Parathyroid adenoma (tissue), 2 donors: ENCODE data around the gene AUTS2.

Experiments used
- H2AFZ ChIP-seq: fragments of 300-600 bp; sonication (generic); one replicate; pipeline ENCODE4 v1.7.0; 2017; ENCODE audit warnings: antibody characterized with exemption, mild to moderate bottlenecking
- H3K27ac ChIP-seq: fragments of 300-600 bp; sonication (generic); one replicate; pipeline ENCODE4 v1.7.0; 2017
- H3K27me3 ChIP-seq: fragments of 300-600 bp; sonication (generic); one replicate; pipeline ENCODE4 v1.7.0; 2017; ENCODE audit warnings: low read length; ENCODE audit not compliant: control insufficient read depth, insufficient read depth
- H3K36me3 ChIP-seq: fragments of 300-600 bp; sonication (generic); one replicate; pipeline ENCODE4 v1.7.0; 2017; ENCODE audit warnings: low read length; ENCODE audit not compliant: control insufficient read depth, insufficient read depth
- H3K4me1 ChIP-seq: fragments of 300-600 bp; sonication (generic); one replicate; pipeline ENCODE4 v1.7.0; 2017; ENCODE audit warnings: control low read depth
- H3K4me2 ChIP-seq: fragments of 300-600 bp; sonication (generic); one replicate; pipeline ENCODE4 v1.7.0; 2017; ENCODE audit warnings: low read length
- H3K4me3 ChIP-seq: fragments of 300-600 bp; sonication (generic); one replicate; pipeline ENCODE4 v1.7.0; 2017; ENCODE audit warnings: low read depth, low read length
- H3K79me2 ChIP-seq: fragments of 300-600 bp; sonication (generic); one replicate; pipeline ENCODE4 v1.7.0; 2017; ENCODE audit warnings: control low read depth
- H3K9ac ChIP-seq: fragments of 300-600 bp; sonication (generic); one replicate; pipeline ENCODE4 v1.7.0; 2017; ENCODE audit warnings: mild to moderate bottlenecking
- H3K9me3 ChIP-seq: fragments of 300-600 bp; sonication (generic); one replicate; pipeline ENCODE4 v1.7.0; 2017; ENCODE audit warnings: low read length; ENCODE audit not compliant: control insufficient read depth
- TF ChIP-seq, protein P1 (sequence below): fragments of 300-600 bp; sonication (generic); IDR thresholded peaks from one replicate; pipeline ENCODE4 v1.7.0; 2017; ENCODE audit warnings: antibody characterized with exemption, mild to moderate bottlenecking
- donor health status: primary hyperparathyroidism.

AUTS2 gene

DNA sequence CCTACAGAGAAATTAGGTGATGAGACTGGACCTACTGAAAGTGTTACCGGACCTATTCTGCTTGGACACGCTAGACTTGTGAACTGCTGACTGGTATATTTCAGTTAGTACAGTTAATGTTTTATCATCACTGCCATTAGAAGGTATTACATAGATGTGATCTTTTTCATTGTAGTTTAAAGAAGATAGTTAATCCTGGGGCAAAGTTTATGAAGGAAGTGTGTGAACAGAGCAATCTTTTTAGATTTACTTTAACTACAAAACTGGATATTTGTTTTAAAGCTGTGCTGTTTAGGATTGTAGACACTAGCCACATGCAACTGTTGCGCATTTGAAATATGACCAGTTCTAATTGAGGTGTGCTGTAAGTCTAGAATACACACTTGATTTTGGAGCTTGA, 446.7 kb downstream of the AUTS2 start:
- H3K36me3 ChIP-seq = no peaks in the 10 kb centered on the region
- H3K9ac ChIP-seq = no peak overlapping the region

DNA sequence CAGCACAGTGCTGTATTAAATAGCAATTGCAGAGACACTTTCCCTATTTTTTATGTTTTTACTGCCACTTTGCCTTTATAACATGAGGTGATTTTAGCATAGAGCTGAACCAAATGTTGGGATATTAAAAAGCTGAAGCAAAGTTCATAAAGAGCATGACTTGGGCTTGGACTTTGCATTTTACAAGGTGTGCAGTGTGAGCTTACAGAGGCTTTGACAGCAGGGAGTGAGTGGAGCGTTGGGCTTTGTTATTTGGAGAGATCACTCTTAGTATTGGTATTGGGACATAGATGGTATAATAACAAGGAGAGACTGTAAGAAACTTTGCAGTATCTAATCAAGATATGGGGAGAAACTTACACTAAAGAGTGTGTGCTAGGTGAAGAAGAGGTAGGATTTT, 449.1 kb downstream of the AUTS2 start:
- H3K9ac ChIP-seq = no peak overlapping the region
- no peaks in the 10 kb centered on the region for H3K36me3 ChIP-seq
- H3K9me3 ChIP-seq = no peaks in the 10 kb centered on the region
- no peak overlapping the region for H3K4me2 ChIP-seq
- no peaks in the 10 kb centered on the region for H3K79me2 ChIP-seq
- H3K4me1 ChIP-seq = no peaks in the 10 kb centered on the region
- no peak overlapping the region for H2AFZ ChIP-seq
- H3K27ac ChIP-seq = no peak overlapping the region
- no peaks in the 10 kb centered on the region for H3K27me3 ChIP-seq
- no peak overlapping the region for H3K4me3 ChIP-seq
- TF ChIP-seq, protein P1, sequence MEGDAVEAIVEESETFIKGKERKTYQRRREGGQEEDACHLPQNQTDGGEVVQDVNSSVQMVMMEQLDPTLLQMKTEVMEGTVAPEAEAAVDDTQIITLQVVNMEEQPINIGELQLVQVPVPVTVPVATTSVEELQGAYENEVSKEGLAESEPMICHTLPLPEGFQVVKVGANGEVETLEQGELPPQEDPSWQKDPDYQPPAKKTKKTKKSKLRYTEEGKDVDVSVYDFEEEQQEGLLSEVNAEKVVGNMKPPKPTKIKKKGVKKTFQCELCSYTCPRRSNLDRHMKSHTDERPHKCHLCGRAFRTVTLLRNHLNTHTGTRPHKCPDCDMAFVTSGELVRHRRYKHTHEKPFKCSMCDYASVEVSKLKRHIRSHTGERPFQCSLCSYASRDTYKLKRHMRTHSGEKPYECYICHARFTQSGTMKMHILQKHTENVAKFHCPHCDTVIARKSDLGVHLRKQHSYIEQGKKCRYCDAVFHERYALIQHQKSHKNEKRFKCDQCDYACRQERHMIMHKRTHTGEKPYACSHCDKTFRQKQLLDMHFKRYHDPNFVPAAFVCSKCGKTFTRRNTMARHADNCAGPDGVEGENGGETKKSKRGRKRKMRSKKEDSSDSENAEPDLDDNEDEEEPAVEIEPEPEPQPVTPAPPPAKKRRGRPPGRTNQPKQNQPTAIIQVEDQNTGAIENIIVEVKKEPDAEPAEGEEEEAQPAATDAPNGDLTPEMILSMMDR = no peak

More for the DNA sequence above, 446.7 kb downstream of the AUTS2 start:
- Histone ChIP-seq H3K27ac (no peak overlapping the region), H3K27me3 (no peaks in the 10 kb centered on the region), H3K79me2 (no peaks in the 10 kb centered on the region), H3K4me1 (no peaks in the 10 kb centered on the region), H3K4me3 (no peak overlapping the region), H3K4me2 (no peak overlapping the region), H2AFZ (no peak overlapping the region), H3K9me3 (no peaks in the 10 kb centered on the region)
- TF ChIP-seq, protein P1 = no peak

- Histone ChIP-seq H2AFZ (no peak overlapping the region), H3K4me3 (no peak overlapping the region), H3K27ac (no peak overlapping the region), H3K36me3 (no peaks in the 10 kb centered on the region), H3K9me3 (no peaks in the 10 kb centered on the region), H3K4me1 (no peaks in the 10 kb centered on the region), H3K79me2 (no peaks in the 10 kb centered on the region), H3K27me3 (no peaks in the 10 kb centered on the region), H3K9ac (no peak overlapping the region), H3K4me2 (no peak overlapping the region)
- TF ChIP-seq, protein P1 = no peak
These were observed 449.7 kb downstream of the AUTS2 start for GRCh38 chr7:70047891-70048448.

DNA sequence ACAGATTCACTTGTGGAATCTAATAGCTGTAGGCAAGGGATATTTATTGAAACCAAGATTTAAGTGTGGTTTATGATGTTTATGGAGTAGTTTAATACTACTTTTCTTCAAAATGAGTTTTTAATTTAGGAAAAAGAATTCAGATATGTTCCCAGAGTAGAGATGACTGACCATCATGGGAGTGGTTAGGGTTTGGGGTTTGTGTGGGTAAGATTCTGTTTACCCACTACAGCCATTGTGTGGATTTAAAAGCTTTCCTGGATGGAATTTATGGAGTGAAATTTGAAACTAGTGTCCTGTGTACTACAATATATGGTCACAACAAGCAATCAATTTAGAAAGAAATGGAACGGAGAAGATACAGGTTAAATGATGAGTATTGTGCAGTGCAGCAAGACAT, 453.5 kb downstream of the AUTS2 start:
- no peak overlapping the region for H3K4me3 ChIP-seq
- H3K27ac ChIP-seq = no peak overlapping the region
- H3K9ac ChIP-seq = no peak overlapping the region
- no peaks in the 10 kb centered on the region for H3K36me3 ChIP-seq
- no peak overlapping the region for H3K4me2 ChIP-seq
- H3K79me2 ChIP-seq = no peaks in the 10 kb centered on the region
- H3K9me3 ChIP-seq = no peaks in the 10 kb centered on the region
- no peaks in the 10 kb centered on the region for H3K27me3 ChIP-seq
- no peaks in the 10 kb centered on the region for H3K4me1 ChIP-seq
- TF ChIP-seq, protein P1 = no peak
- no peak overlapping the region for H2AFZ ChIP-seq

DNA sequence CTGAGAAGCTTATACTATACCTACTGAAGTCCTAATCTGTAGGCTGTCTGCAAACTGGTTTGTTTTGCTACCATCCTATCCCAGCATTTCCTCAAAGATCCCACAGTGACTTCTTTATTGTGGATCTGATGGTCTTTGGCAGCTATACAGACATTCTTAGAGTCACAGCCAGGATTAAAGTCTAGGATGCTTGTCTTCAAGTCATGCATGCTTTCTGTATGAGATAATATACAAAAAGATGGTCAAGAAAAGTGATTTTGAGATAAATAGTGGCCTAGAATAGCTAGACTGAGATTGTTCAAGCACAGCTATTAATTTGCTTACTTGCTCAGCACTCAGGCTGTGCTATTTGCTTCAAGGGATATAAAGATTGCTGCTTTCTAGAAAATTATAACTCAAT, 454.4 kb downstream of the AUTS2 start:
- Histone ChIP-seq H3K27me3 (no peaks in the 10 kb centered on the region), H3K4me3 (no peak overlapping the region), H3K4me1 (no peaks in the 10 kb centered on the region), H2AFZ (no peak overlapping the region), H3K9me3 (no peaks in the 10 kb centered on the region), H3K79me2 (no peaks in the 10 kb centered on the region), H3K9ac (no peak overlapping the region), H3K4me2 (no peak overlapping the region), H3K36me3 (no peaks in the 10 kb centered on the region), H3K27ac (no peak overlapping the region)
- TF ChIP-seq, protein P1 = no peak
